Motor neuron (in vitro differentiated cells): ENCODE measurements around the gene PDE6B. TPM values are rescaled to one million over a fixed set of nuclear protein-coding genes. Genes with fewer than 3 reads are reported as not detected.
"Not testable (repeated sequence)": the region's sequence is repeated elsewhere in the genome, so short reads cannot be mapped to it uniquely, and the experiment has no call there.

Source experiments
- ATAC-seq, 8 experiments: fragments of 200-7000 bp; cut with Tn5 transposase; replicated peaks in 6 of 8; 2 replicates each; pipeline ENCODE4 v1.8.0; 2021; ENCODE audit warnings: mild to moderate bottlenecking in 8 of 8, moderate library complexity in 8 of 8
- H3K27ac ChIP-seq, 2 donors: fragments of 250-450 bp; sonication (Bioruptor Pico); 2 replicates each; pipeline ENCODE4 v1.9.0; 2021; ENCODE audit warnings: antibody characterized with exemption in 2 of 2, mild to moderate bottlenecking in 2 of 2, moderate library complexity in 1 of 2
- H3K4me1 ChIP-seq, 2 donors: fragments of 250-450 bp; sonication (Bioruptor Pico); replicated peaks in 1 of 2; 2 replicates each; pipeline ENCODE4 v1.6.1; 2021; ENCODE audit warnings: antibody characterized with exemption in 2 of 2, mild to moderate bottlenecking in 2 of 2, moderate library complexity in 1 of 2
- H3K4me3 ChIP-seq, 5 donors: fragments of 250-450 bp; sonication (Bioruptor Pico); 2 replicates each; pipeline ENCODE4 v1.9.0; 2021; ENCODE audit warnings: antibody characterized with exemption in 5 of 5, mild to moderate bottlenecking in 5 of 5, moderate library complexity in 4 of 5
- whole genome bisulfite sequencing, 10 experiments: fragments of 450-650 bp; shearing (Covaris generic); methylation state at CpG; one replicate each; pipeline ENCODE4 v1.0.0; 2022; 5-methylcytosine and 5-hydroxymethylcytosine counted together
- in situ Hi-C, 9 experiments: fragments of 400-800 bp; cut with MboI; loops; one replicate each; pipeline ENCODE4 v1.15.0; 2021; ENCODE audit warnings: low sequenced_read_pairs in 9 of 9, low pct_unique_long_range_greater_than_20kb in 2 of 9; ENCODE audit not compliant: unreplicated experiment in 9 of 9
- total RNA-seq, 8 experiments: library from RNA; unstranded; fragments of 300-600 nt; gene quantifications; 2 replicates each; pipeline versions ENCODE4 v1.2.3 to v1.2.4, GENCODE V29; 2022

Gene PDE6B
- total RNA-seq, 8 experiments from 2014 or later, result 3.8 to 6.4 (median 4.9) TPM

DNA sequence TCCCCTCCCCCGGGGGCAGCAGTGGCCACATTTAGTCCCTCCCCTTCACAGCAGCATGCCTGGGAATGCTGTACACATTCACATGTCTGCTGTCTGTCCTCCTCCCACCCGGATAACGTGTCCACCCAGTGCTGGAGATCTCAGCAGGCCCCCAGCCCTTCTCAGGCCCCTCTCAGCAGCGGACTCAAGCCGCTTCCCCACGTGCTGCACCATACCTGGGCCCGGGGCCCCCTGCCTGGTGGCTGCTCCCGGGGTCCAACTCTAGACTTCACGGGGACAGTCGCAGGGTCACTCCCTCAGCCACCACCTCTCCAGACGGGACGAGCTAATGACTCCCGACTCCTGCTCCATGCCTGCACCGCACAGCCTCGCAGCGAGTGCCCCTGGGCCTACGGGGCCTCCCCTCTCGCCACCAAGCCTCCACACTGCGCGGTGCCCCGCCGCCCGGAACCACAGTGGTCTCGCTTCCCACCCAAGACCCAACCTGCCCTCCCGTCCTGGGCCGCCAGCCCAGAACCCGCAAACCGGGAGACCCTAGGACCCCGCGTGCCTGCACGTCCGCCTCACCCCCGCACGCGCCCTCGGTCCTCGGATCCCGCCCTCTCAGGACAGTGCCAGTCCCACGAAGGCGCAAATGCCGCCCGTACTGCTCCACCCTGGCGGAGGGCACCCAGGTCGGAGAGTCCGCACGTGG lies 79.0 kb downstream of the PDE6B start:
- Histone ChIP-seq H3K4me1 (peaks cover 12 to 14% of the 10 kb centered on the region in 2 donors), H3K27ac (no peak overlapping the region), H3K4me3 (no peak overlapping the region)
- no peak for ATAC-seq
- 60 to 100% (median 96%) methylated on average over 5 to 8 of the region's 46 CpGs; no CpG with 5 or more reads in 7 of the 10 experiments for WGBS, 10 experiments
- in situ Hi-C loops, result no loop called here

DNA sequence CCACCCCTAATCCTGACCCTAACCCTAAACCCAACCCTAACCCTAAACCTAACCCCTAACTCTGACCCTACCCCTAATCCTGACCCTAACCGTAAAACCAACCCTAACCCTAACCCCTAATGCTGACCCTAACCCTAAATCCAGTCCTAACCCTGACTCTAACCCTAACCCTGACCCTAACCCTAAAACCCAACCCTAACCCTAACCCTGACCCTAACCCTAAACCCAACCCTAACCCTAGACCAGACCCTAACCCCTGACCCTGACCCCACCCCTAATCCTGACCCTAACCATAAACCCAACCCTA lies 79.6 kb downstream of the PDE6B start:
- peaks cover 12 to 14% of the 10 kb centered on the region in 2 donors for H3K4me1 ChIP-seq
- peak overlapping the region in 2 of 5 donors; percentile 95 to 99 for H3K4me3 ChIP-seq
- no CpG with 5 or more reads among the region's 1 CpG for WGBS, 10 experiments
- in situ Hi-C loops, result no loop called here
- no peak for ATAC-seq
- no peak overlapping the region for H3K27ac ChIP-seq

DNA sequence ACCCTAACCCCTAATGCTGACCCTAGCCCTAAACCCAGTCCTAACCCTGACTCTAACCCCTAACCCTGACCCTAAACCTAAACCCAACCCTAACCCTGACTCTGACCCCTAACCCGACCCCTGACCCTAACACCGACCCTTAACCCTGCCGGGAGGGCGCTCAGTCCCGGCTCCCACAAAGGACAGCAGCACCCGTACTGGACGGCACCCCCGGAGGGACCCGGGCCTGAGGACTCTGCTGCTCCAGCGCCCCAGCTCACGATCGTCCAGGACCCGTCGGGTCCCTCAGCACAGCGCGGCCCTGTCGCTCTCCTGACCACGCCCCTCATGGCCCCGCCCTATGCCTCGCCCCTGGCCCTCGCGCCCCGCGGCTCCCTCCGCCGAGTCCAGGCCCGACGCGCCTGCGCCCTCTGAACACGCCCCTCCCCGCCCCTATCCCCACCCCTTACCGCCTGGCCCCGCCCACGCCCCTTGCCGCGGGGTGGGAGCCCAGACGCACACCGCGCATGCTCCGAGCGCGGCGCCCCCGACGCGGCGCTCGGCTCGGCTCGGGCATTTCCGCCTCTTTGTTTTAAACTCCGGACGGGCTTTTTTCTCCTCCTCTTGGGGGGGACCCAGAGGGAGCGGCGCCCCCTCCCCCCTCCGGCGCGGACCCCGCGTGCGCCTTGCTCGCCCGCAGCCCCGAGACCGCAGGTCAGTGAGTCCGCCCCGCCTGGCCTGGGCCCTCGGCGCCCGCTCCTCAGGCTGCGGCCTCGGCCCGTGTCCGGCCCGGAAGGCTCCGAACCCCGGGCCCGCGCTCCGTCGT lies 80.1 kb downstream of the PDE6B start, which contains the start of gene PCGF3:
TSS of gene PCGF3 (plus strand) at position 555 of the 805 bp plus-strand sequence. CDS start 27,849 bp downstream, outside the sequence.
- in situ Hi-C loops, result no loop called here
- peak; percentile 88 to 95 (median 94) for ATAC-seq
- peak within 1 kb of the TSS; percentile 80 to 99 (median 95) for H3K4me3 ChIP-seq
- H3K27ac ChIP-seq, result peak within 1 kb of the TSS; percentile 78 to 85
- peaks cover 12 to 14% of the 10 kb centered on the region in 2 donors for H3K4me1 ChIP-seq
- 0% methylated on average over 1 of the region's 82 CpGs; no CpG with 5 or more reads in 9 of the 10 experiments for WGBS, 10 experiments

DNA sequence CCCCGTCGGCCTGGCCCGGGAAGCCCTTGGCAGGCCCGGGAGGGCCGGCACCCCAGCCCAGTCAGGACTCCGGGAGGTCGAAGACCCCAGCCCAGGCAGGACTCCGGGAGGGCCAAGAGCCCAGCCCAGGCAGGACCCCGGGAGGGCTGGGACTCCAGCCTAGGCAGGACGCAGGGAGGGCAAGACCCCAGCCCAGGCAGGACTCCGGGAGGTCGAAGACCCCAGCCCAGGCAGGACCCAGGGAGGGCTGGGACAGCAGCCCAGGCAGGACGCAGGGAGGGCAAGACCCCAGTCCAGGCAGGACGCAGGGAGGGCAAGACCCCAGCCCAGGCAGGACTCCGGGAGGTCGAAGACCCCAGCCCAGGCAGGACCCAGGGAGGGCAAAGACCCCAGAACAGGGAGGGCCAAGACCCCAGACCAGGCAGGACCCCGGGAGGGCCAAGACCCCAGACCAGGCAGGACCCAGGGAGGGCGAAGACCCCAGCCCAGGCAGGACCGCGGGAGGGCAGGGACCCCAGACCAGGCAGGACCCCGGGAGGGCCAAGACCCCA lies 80.8 kb downstream of the PDE6B start:
- peak overlapping the region; percentile 78 to 85 for H3K27ac ChIP-seq
- peaks cover 12 to 14% of the 10 kb centered on the region in 2 donors for H3K4me1 ChIP-seq
- WGBS, 10 experiments, result 8% methylated on average over 5 of the region's 21 CpGs; no CpG with 5 or more reads in 9 of the 10 experiments
- ATAC-seq, in situ Hi-C loops: not testable (repeated sequence)
- H3K4me3 ChIP-seq, result peak overlapping the region; percentile 80 to 99 (median 95)

- Histone ChIP-seq H3K4me1 (peaks cover 12 to 14% of the 10 kb centered on the region in 2 donors), H3K4me3 (peak overlapping the region; percentile 80 to 99 (median 95)), H3K27ac (no peak overlapping the region)
- 14 to 60% (median 40%) methylated on average over 1 to 3 of the region's 21 CpGs; no CpG with 5 or more reads in 7 of the 10 experiments for WGBS, 10 experiments
- no peak for ATAC-seq
- in situ Hi-C loops, result no loop called here
These were observed 81.6 kb downstream of the PDE6B start for GRCh38 chr4:706834-707598.

GRCh38 chr4:707929-708630 lies 82.7 kb downstream of the PDE6B start:
- in situ Hi-C loops, result no loop called here
- WGBS, 10 experiments, result 53 to 83% methylated on average over 2 to 3 of the region's 11 CpGs; no CpG with 5 or more reads in 8 of the 10 experiments
- Histone ChIP-seq H3K4me3 (no peak overlapping the region), H3K4me1 (peaks cover 12 to 14% of the 10 kb centered on the region in 2 donors), H3K27ac (no peak overlapping the region)
- no peak for ATAC-seq

DNA sequence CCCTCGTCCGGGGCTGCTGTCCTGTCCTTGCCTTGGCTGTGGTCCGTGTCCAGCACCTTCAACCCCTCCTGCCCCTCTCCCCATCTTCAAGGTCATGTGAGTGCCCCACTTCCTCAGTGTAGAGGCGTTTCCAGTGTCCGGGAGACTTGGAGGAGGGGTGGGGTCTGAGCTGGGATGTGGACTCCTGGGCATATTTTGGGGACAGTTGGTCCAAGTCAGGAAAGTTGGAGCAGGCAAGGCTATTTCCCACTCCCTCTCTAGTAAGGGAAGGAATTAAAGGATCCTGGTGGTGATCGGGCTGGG lies 83.2 kb downstream of the PDE6B start:
- in situ Hi-C loops, result no loop called here
- 80 to 100% (median 100%) methylated on average over 1 to 4 of the region's 6 CpGs; no CpG with 5 or more reads in 5 of the 10 experiments for WGBS, 10 experiments
- no peak overlapping the region for H3K4me3 ChIP-seq
- H3K4me1 ChIP-seq, result peaks cover 12 to 14% of the 10 kb centered on the region in 2 donors
- H3K27ac ChIP-seq, result no peak overlapping the region
- no peak for ATAC-seq

DNA sequence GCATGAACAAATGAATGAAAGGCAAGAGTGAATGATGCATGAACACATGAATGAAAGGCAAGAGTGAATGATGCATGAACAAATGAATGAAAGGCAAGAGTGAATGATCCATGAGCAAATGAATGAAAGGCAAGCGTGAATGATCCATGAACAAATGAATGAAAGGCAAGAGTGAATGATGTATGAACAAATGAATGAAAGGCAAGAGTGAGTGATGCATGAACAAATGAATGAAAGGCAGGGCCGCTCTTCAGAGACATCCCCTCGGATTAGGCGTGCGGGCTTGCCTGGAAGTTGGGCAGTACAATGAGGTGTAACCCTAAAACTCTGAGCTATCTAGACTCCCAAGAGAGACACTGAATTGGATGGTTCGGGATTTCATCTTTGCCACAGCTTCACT lies 84.0 kb downstream of the PDE6B start:
- H3K27ac ChIP-seq, result no peak overlapping the region
- no peak for ATAC-seq
- H3K4me3 ChIP-seq, result no peak overlapping the region
- 80 to 100% (median 93%) methylated on average over 3 to 6 of the region's 6 CpGs; no CpG with 5 or more reads in 1 of the 10 experiments for WGBS, 10 experiments
- in situ Hi-C loops, result no loop called here
- peaks cover 12 to 14% of the 10 kb centered on the region in 2 donors for H3K4me1 ChIP-seq

GRCh38 chr4:710116-710515 lies 84.7 kb downstream of the PDE6B start:
- WGBS, 10 experiments, result 45 to 100% (median 68%) methylated on average over 1 to 4 of the region's 9 CpGs; no CpG with 5 or more reads in 5 of the 10 experiments
- ATAC-seq, result no peak
- Histone ChIP-seq H3K27ac (no peak overlapping the region), H3K4me3 (no peak overlapping the region), H3K4me1 (peaks cover 12 to 14% of the 10 kb centered on the region in 2 donors)
- in situ Hi-C loops, result no loop called here

- 80 to 100% (median 96%) methylated on average over 1 to 10 of the region's 13 CpGs; no CpG with 5 or more reads in 2 of the 10 experiments for WGBS, 10 experiments
- ATAC-seq, result no peak
- H3K27ac ChIP-seq, result no peak overlapping the region
- in situ Hi-C loops, result no loop called here
- no peak overlapping the region for H3K4me3 ChIP-seq
- peaks cover 12 to 14% of the 10 kb centered on the region in 2 donors for H3K4me1 ChIP-seq
These were observed 85.5 kb downstream of the PDE6B start for GRCh38 chr4:710916-711315.

- in situ Hi-C loops, result no loop called here
- no peak overlapping the region for H3K27ac ChIP-seq
- peaks cover 10 to 11% of the 10 kb centered on the region in 2 donors for H3K4me1 ChIP-seq
- no peak overlapping the region for H3K4me3 ChIP-seq
- no peak for ATAC-seq
- WGBS, 10 experiments, result 24 to 100% (median 82%) methylated on average over 2 to 3 of the region's 3 CpGs
These were observed 86.7 kb downstream of the PDE6B start for GRCh38 chr4:712093-712492.

DNA sequence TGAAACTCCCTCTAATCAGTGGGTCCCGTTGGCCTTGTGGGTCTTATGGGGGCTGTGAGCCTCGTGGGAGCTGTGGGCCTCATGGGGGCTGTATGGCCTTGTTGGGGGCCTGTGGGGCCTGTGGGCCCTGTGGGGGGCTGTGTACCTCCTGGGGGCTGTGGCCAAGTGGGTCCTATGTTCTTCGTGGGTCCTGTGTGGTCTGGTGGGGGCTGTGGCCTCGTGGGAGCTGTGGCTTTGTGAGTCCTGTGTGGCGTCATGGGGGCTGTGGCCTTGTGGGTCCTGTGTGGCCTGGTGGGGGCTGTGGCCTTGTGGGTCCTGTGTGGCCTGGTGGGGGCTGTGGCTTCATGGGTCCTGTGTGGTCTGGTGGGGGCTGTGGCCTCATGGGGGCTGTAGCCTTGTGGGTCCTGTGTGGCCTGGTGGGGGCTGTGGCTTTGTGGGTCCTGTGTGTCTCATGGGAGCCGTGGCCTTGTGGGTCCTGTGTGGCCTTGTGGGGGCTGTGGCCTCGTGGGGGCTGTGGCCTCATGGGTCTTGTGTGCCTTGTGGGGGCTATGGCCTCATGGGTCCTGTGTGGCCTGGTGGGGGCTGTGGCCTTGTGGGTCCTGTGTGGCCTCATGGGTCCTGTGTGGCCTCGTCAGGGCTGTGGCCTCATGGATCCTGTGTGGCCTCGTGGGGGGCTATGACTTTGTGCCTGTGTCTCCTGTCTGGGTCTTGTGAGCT lies 87.7 kb downstream of the PDE6B start:
- no peak for ATAC-seq
- H3K4me3 ChIP-seq, result no peak overlapping the region
- WGBS, 10 experiments, result 71 to 100% (median 80%) methylated on average over 1 to 2 of the region's 9 CpGs; no CpG with 5 or more reads in 7 of the 10 experiments
- no peak overlapping the region for H3K27ac ChIP-seq
- in situ Hi-C loops, result no loop called here
- H3K4me1 ChIP-seq, result peaks cover 6 to 7% of the 10 kb centered on the region in 2 donors
